Esophagus squamous epithelium (tissue), 5 donors: ENCODE results near the gene BACE1. TPM values are rescaled to one million over a fixed set of nuclear protein-coding genes. Genes with fewer than 3 reads are reported as not detected.

Source experiments
- DNase-seq: peaks from one replicate; lab custom pipeline; 2025; lab: John Stamatoyannopoulos, UW
- H3K27ac ChIP-seq, 4 donors: fragments of 200-600 bp; sonication (generic); one replicate each; pipeline ENCODE4 v1.5.1; 2016 to 2019; ENCODE audit warnings: mild to moderate bottlenecking in 1 of 4
- H3K27me3 ChIP-seq, 4 donors: fragments of 200-600 bp; sonication (generic); 1 replicate in 3 of 4; 2 replicates in 1 of 4; pipeline versions ENCODE4 v1.5.1 to v1.6.0; 2017 to 2021; ENCODE audit warnings: antibody characterized with exemption in 1 of 4
- H3K36me3 ChIP-seq, 3 donors: fragments of 200-600 bp; sonication (generic); one replicate each; pipeline ENCODE4 v1.5.1; 2016 to 2019
- H3K4me1 ChIP-seq, 3 donors: fragments of 200-600 bp; sonication (generic); one replicate each; pipeline ENCODE4 v1.5.1; 2017 to 2019
- H3K4me3 ChIP-seq, 4 donors: fragments of 200-600 bp; sonication (generic); 1 replicate in 3 of 4; 2 replicates in 1 of 4; pipeline ENCODE4 v1.5.1; 2016 to 2019; ENCODE audit warnings: mild to moderate bottlenecking in 2 of 4, moderate library complexity in 1 of 4
- H3K9me3 ChIP-seq, 3 donors: fragments of 200-600 bp; sonication (generic); one replicate each; pipeline ENCODE4 v1.5.1; 2016 to 2019
- CTCF ChIP-seq, 6 experiments: fragments of 450-650 bp in 4 of 6; fragments of 200-600 bp in 2 of 6; sonication (generic) in 2 of 6; IDR thresholded peaks; one replicate each; pipeline ENCODE4 v1.5.1; 2016 to 2019; ENCODE audit warnings: antibody characterized with exemption in 6 of 6, mild to moderate bottlenecking in 4 of 6, moderate library complexity in 4 of 6
- POLR2A ChIP-seq, 4 donors: fragments of 450-650 bp; IDR thresholded peaks; one replicate each; pipeline ENCODE4 v1.6.1; 2017; ENCODE audit warnings: antibody characterized with exemption in 4 of 4, mild to moderate bottlenecking in 4 of 4, moderate library complexity in 3 of 4
- WGBS, 2 donors: methylation state at CpG; one replicate each; pipeline ENCODE4 v1.1.5; 2018; 5-methylcytosine and 5-hydroxymethylcytosine counted together
- intact Hi-C: fragments of 100-400 bp; cut with DNase I; formaldehyde crosslinking; loops from one replicate; pipeline ENCODE4 v1.15.0; 2022
- total RNA-seq, 4 donors: library from RNA; depleted of rRNA; stranded (reverse); fragments of >200 nt; gene quantifications; one replicate each; pipeline ENCODE4 v1.1.0, GENCODE V29; 2016
- donor health status: DM: yes; HTN: yes; CAD: no.

BACE1 gene
- total RNA-seq, 4 donors from 2014 or later, result 7.0 to 16.9 (median 13.9) TPM

DNA sequence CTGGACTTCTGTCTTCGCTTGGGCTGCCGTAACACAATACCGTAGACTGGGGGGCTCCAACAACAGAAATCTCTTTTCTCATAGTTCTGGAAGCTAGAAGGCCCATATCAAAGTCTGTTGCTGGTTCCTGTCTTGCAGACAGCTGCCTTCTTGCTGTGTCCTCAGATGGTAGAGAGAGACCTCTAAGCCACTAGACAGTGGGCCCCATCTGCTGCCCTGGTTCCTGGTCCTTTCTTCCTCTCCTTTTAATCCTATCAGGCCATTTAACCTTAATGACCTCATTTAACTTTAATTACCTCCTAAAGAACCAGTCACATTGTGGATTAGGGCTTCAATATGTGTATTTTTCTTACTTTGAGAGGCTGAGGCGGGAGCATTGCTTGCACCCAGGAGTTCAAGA, 21.0 kb upstream of the BACE1 start:
- no peak overlapping the region for H3K27ac ChIP-seq
- TF ChIP-seq POLR2A (IDR thresholded peaks at IDR 0.05) (no peak), CTCF (IDR thresholded peaks at IDR 0.05) (no peak)
- no peaks in the 10 kb centered on the region for H3K27me3 ChIP-seq
- H3K36me3 ChIP-seq, result peaks cover 0 to 73% (median 7%) of the 10 kb centered on the region in 3 donors
- H3K4me1 ChIP-seq, result no peaks in the 10 kb centered on the region
- no peak for DNase-seq
- H3K4me3 ChIP-seq, result no peak overlapping the region
- H3K9me3 ChIP-seq, result no peaks in the 10 kb centered on the region
- intact Hi-C loops, result no loop called here
- 97 to 100% methylated on average over 4 of the region's 4 CpGs for WGBS, 2 donors

GRCh38 chr11:117335399-117335798, 19.3 kb upstream of the BACE1 start:
- no peak for TF ChIP-seq CTCF (IDR thresholded peaks at IDR 0.05)
- no peak for TF ChIP-seq POLR2A (IDR thresholded peaks at IDR 0.05)
- H3K36me3 ChIP-seq, result peaks cover 0 to 57% (median 0%) of the 10 kb centered on the region in 3 donors
- intact Hi-C loops, result no loop called here
- H3K4me3 ChIP-seq, result no peak overlapping the region
- H3K27ac ChIP-seq, result no peak overlapping the region
- H3K27me3 ChIP-seq, result no peaks in the 10 kb centered on the region
- WGBS, 2 donors, result 88 to 100% methylated on average over 5 of the region's 5 CpGs
- DNase-seq, result no peak
- peaks cover 0 to 2% (median 0%) of the 10 kb centered on the region in 3 donors for H3K4me1 ChIP-seq
- no peaks in the 10 kb centered on the region for H3K9me3 ChIP-seq

DNA sequence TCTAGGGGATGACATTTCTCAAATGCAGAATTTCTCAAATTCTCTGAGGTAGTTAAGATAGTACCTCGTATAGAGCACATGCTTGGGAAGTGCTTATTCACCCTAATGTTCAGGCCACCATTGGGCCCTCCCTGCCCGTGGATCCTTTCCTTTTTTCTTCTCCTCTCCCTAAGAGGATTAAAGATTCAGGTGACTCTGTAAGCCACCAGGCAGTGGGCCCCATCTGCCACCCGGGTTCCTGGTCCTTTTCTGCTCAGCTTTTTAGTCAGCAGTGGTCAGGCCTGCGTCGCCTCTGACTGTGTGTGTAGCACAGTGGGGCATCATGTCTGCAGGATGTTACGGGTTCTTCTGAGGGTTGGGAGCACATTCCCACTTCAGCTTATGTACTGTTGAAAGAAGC, 18.8 kb upstream of the BACE1 start:
- 92% methylated on average over 6 of the region's 6 CpGs for whole genome bisulfite sequencing, 2 donors
- no peak for DNase-seq
- no peak overlapping the region for H3K27ac ChIP-seq
- intact Hi-C loops, result no loop called here
- peaks cover 0 to 7% (median 0%) of the 10 kb centered on the region in 3 donors for H3K4me1 ChIP-seq
- no peak overlapping the region for H3K4me3 ChIP-seq
- no peaks in the 10 kb centered on the region for H3K9me3 ChIP-seq
- H3K27me3 ChIP-seq, result no peaks in the 10 kb centered on the region
- peaks cover 0 to 52% (median 0%) of the 10 kb centered on the region in 3 donors for H3K36me3 ChIP-seq
- TF ChIP-seq CTCF (IDR thresholded peaks at IDR 0.05), result no peak
- no peak for TF ChIP-seq POLR2A (IDR thresholded peaks at IDR 0.05)

DNA sequence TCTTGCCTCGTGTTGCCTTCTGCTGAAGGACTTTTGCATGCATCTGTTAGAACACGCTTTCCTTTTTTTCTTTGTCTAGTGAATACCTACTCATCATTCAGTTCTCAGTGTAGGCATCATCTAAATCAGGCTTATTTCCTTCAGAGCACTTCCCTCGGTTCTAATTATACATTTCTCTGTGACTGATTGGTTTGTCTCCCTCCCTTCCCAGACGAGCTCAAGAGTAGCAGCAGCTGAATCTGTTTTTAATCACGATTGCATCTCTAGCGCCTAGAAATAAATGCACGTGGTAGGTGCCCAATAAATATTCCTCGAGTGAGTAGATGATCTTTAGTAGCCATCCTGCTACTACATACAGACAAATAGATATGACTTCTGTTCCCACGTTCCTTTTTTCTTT, 17.9 kb upstream of the BACE1 start:
- Histone ChIP-seq H3K27me3 (no peaks in the 10 kb centered on the region), H3K36me3 (peaks cover 0 to 42% (median 0%) of the 10 kb centered on the region in 3 donors), H3K4me1 (peaks cover 2 to 17% (median 7%) of the 10 kb centered on the region in 3 donors), H3K27ac (no peak overlapping the region), H3K4me3 (no peak overlapping the region), H3K9me3 (no peaks in the 10 kb centered on the region)
- intact Hi-C loops, result no loop called here
- 70 to 72% methylated on average over 9 of the region's 9 CpGs for WGBS, 2 donors
- TF ChIP-seq POLR2A (IDR thresholded peaks at IDR 0.05), result no peak
- no peak for TF ChIP-seq CTCF (IDR thresholded peaks at IDR 0.05)
- no peak for DNase-seq

- WGBS, 2 donors, result 50 to 53% methylated on average over 2 of the region's 2 CpGs
- no peak overlapping the region for H3K27ac ChIP-seq
- TF ChIP-seq CTCF (IDR thresholded peaks at IDR 0.05) (no peak), POLR2A (IDR thresholded peaks at IDR 0.05) (no peak)
Measured at GRCh38 chr11:117332843-117333242, 16.8 kb upstream of the BACE1 start.

More at GRCh38 chr11:117332843-117333242, 16.8 kb upstream of the BACE1 start:
- Histone ChIP-seq H3K9me3 (no peaks in the 10 kb centered on the region), H3K36me3 (peaks cover 0 to 31% (median 0%) of the 10 kb centered on the region in 3 donors), H3K4me3 (no peak overlapping the region), H3K27me3 (no peaks in the 10 kb centered on the region), H3K4me1 (peaks cover 7 to 24% (median 11%) of the 10 kb centered on the region in 3 donors)
- no peak for DNase-seq
- intact Hi-C loops, result no loop called here
